Activated T-helper 1 cell treated with anti-CD3 and anti-CD28 coated beads, Interleukin-2, amount 50 U/mL, for 16 hours (primary cell): ENCODE results near the gene GJB5.

Experiments used
- DNase-seq, 2 donors: peaks; one replicate each; pipeline ENCODE4 v3.0.0-alpha.2; 2020; ENCODE audit warnings: low read depth in 1 of 2, low spot score in 1 of 2

Gene GJB5

GRCh38 chr1:34792868-34793727, 38.3 kb downstream of the GJB5 start, which contains the start of gene GJA4:
Gene GJA4, plus strand, starts transcription at chr1:34792999. Its CDS starts 1,215 bp downstream, at chr1:34794214.
- DNase-seq: no peak

- no peak for DNase-seq
These were observed 39.3 kb downstream of the GJB5 start for GRCh38 chr1:34794001-34794789.

GRCh38 chr1:34794790-34795180, 39.9 kb downstream of the GJB5 start:
- DNase-seq: no peak

GRCh38 chr1:34795916-34796315, 41.1 kb downstream of the GJB5 start:
- DNase-seq: no peak

GRCh38 chr1:34796990-34797389, 42.1 kb downstream of the GJB5 start:
- DNase-seq: no peak

- no peak for DNase-seq
These were observed 45.4 kb downstream of the GJB5 start for GRCh38 chr1:34800214-34800613.

- DNase-seq: no peak
These were observed 48.9 kb downstream of the GJB5 start for GRCh38 chr1:34803770-34804169.

- no peak for DNase-seq
These were observed 51.5 kb downstream of the GJB5 start for GRCh38 chr1:34806396-34806795.
